Keratinocyte (primary cell): ENCODE data around the gene KCNAB2. TPM values are rescaled to one million over a fixed set of nuclear protein-coding genes. Genes with fewer than 3 reads are reported as not detected.

Source experiments
- DNase-seq: peaks from one replicate; pipeline ENCODE4 v3.0.0-alpha.2; 2011; ENCODE audit warnings: low read depth, missing footprints, low spot score
- FAIRE-seq: peaks from 2 replicates; lab custom pipeline; 2011; peaks lifted over from hg19 to GRCh38; lab: Jason Lieb, UNC
- H2AFZ ChIP-seq: 2 replicates; pipeline ENCODE4 v1.6.0; 2012; ENCODE audit warnings: low read length, control low read depth, inconsistent platforms; ENCODE audit not compliant: control insufficient read depth
- H3K27ac ChIP-seq: 2 replicates; pipeline ENCODE4 v1.5.1; 2011; ENCODE audit warnings: low read length; ENCODE audit not compliant: control insufficient read depth, insufficient read depth
- H3K27me3 ChIP-seq: 3 replicates; pipeline ENCODE4 v1.6.0; 2011; ENCODE audit warnings: low read length; ENCODE audit not compliant: control insufficient read depth, insufficient read depth; ENCODE audit errors: extremely low read depth
- H3K36me3 ChIP-seq, 2 experiments: 2 replicates in 1 of 2; 3 replicates in 1 of 2; pipeline ENCODE4 v1.5.1; 2011; ENCODE audit warnings: low read length in 2 of 2, mild to moderate bottlenecking in 1 of 2; ENCODE audit not compliant: control insufficient read depth in 2 of 2, insufficient read depth in 2 of 2; ENCODE audit errors: extremely low read depth in 1 of 2
- H3K4me1 ChIP-seq: 3 replicates; pipeline ENCODE4 v1.5.1; 2011; ENCODE audit warnings: low read length; ENCODE audit not compliant: control insufficient read depth, insufficient read depth; ENCODE audit errors: extremely low read depth
- H3K4me2 ChIP-seq: 3 replicates; pipeline ENCODE4 v1.6.0; 2011; ENCODE audit warnings: low read depth, low read length; ENCODE audit not compliant: control insufficient read depth, insufficient read depth; ENCODE audit errors: extremely low read depth
- H3K4me3 ChIP-seq, 3 experiments: fragments of 200-600 bp in 1 of 3; sonication (generic) in 1 of 3; 2 replicates in 2 of 3; 3 replicates in 1 of 3; pipeline ENCODE4 v1.5.1; 2011 to 2016; ENCODE audit warnings: low read length in 3 of 3, mild to moderate bottlenecking in 3 of 3, control low read depth in 2 of 3, inconsistent platforms in 1 of 3, low read depth in 1 of 3, mixed read lengths in 1 of 3, mixed run types in 1 of 3, moderate library complexity in 1 of 3; ENCODE audit not compliant: control insufficient read depth in 2 of 3, insufficient read depth in 2 of 3; ENCODE audit errors: extremely low read depth in 1 of 3
- H3K79me2 ChIP-seq: 2 replicates; pipeline ENCODE4 v1.6.0; 2012; ENCODE audit warnings: low read length; ENCODE audit not compliant: control insufficient read depth, insufficient read depth
- H3K9ac ChIP-seq: 3 replicates; pipeline ENCODE4 v1.6.0; 2011; ENCODE audit warnings: low read length; ENCODE audit not compliant: control insufficient read depth, insufficient read depth; ENCODE audit errors: extremely low read depth
- H3K9me1 ChIP-seq: 3 replicates; pipeline ENCODE4 v1.6.0; 2011; ENCODE audit warnings: low read length; ENCODE audit not compliant: control insufficient read depth, insufficient read depth; ENCODE audit errors: extremely low read depth
- H3K9me3 ChIP-seq: 2 replicates; pipeline ENCODE4 v1.5.1; 2012; ENCODE audit warnings: low read depth, low read length; ENCODE audit not compliant: control insufficient read depth
- H4K20me1 ChIP-seq: 3 replicates; pipeline ENCODE4 v1.6.0; 2011; ENCODE audit warnings: low read length; ENCODE audit not compliant: control insufficient read depth, insufficient read depth; ENCODE audit errors: extremely low read depth
- CTCF ChIP-seq, 3 experiments: IDR thresholded peaks in 1 of 3; conservative IDR thresholded peaks in 1 of 3; optimal IDR thresholded peaks in 1 of 3; 2 replicates in 2 of 3; 3 replicates in 1 of 3; pipeline versions ENCODE3 to v1.5.1; 2011; ENCODE audit warnings: low read length in 3 of 3, mild to moderate bottlenecking in 3 of 3, moderate library complexity in 2 of 3, control low read depth in 1 of 3, inconsistent platforms in 1 of 3; ENCODE audit not compliant: insufficient read depth in 2 of 3; ENCODE audit errors: extremely low read depth in 1 of 3
- EZH2 ChIP-seq: IDR thresholded peaks from one replicate; pipeline ENCODE4 v1.6.1; 2012; ENCODE audit warnings: inconsistent platforms, mild to moderate bottlenecking, low read length, moderate library complexity
- dilution Hi-C: fragments of 300-500 bp; cut with MboI; formaldehyde crosslinking; loops from one replicate; pipeline ENCODE4 v1.7.0; 2020; ENCODE audit warnings: low sequenced_read_pairs; ENCODE audit not compliant: extremely low pct_ligation_motif_present
- polyA plus RNA-seq, 5 experiments: library from polyadenylated mRNA; depleted of rRNA in 3 of 5; stranded (reverse) in 3 of 5; stranded (forward) in 1 of 5; unstranded in 1 of 5; fragments of >200 nt; gene quantifications; 1 replicate in 1 of 5; 2 replicates in 3 of 5; 3 replicates in 1 of 5; pipeline versions ENCODE4 v1.2.1 to v1.2.3, GENCODE V29; 2011 to 2012; ENCODE audit warnings: missing spikeins in 2 of 5, low read depth in 1 of 5, low replicate concordance in 1 of 5

Gene KCNAB2
- polyA plus RNA-seq, 1 donor (not counting 4 experiments of a cell fraction or from before 2014, with no cell fraction given): 1.8 TPM

GRCh38 chr1:6090996-6091822, 45.5 kb downstream of the KCNAB2 start:
- H3K9me1 ChIP-seq: no peaks in the 10 kb centered on the region
- H3K79me2 ChIP-seq: no peaks in the 10 kb centered on the region
- no peak overlapping the region for H2AFZ ChIP-seq
- no peak overlapping the region for H3K4me2 ChIP-seq
- H3K36me3 ChIP-seq: no peaks in the 10 kb centered on the region
- TF ChIP-seq CTCF (optimal IDR thresholded peaks at IDR 0.05 in 1 of 3, IDR thresholded peaks at IDR 0.05 in 1 of 3, conservative IDR thresholded peaks at IDR 0.05 in 1 of 3; ENCODE audit: extremely low read depth in 1 of 3, insufficient read depth in 2 of 3, low read length in 3 of 3) (no peak), EZH2 (no peak)
- H3K27me3 ChIP-seq: peaks cover 12% of the 10 kb centered on the region
- H3K4me3 ChIP-seq: no peak overlapping the region
- no peaks in the 10 kb centered on the region for H3K9me3 ChIP-seq
- H3K4me1 ChIP-seq: no peaks in the 10 kb centered on the region
- FAIRE-seq (no peak), DNase-seq (no peak)
- H3K27ac ChIP-seq: no peak overlapping the region
- H4K20me1 ChIP-seq: no peaks in the 10 kb centered on the region
- dilution Hi-C loops: no loop called here
- H3K9ac ChIP-seq: no peak overlapping the region

GRCh38 chr1:6091823-6092109, 46.1 kb downstream of the KCNAB2 start:
- TF ChIP-seq EZH2: no peak
- TF ChIP-seq CTCF (optimal IDR thresholded peaks at IDR 0.05 in 1 of 3, IDR thresholded peaks at IDR 0.05 in 1 of 3, conservative IDR thresholded peaks at IDR 0.05 in 1 of 3; ENCODE audit: extremely low read depth in 1 of 3, insufficient read depth in 2 of 3, low read length in 3 of 3): no peak
- dilution Hi-C loops: no loop called here
- Histone ChIP-seq H3K4me1 (no peaks in the 10 kb centered on the region), H3K27ac (no peak overlapping the region), H3K79me2 (no peaks in the 10 kb centered on the region), H3K4me2 (no peak overlapping the region), H3K4me3 (no peak overlapping the region), H3K9me1 (no peaks in the 10 kb centered on the region), H3K9ac (no peak overlapping the region), H4K20me1 (no peaks in the 10 kb centered on the region), H3K9me3 (no peaks in the 10 kb centered on the region), H3K27me3 (peaks cover 12% of the 10 kb centered on the region), H2AFZ (no peak overlapping the region), H3K36me3 (no peaks in the 10 kb centered on the region)
- DNase-seq (no peak), FAIRE-seq (no peak)
